B cell (primary cell): Measurements from ENCODE around the gene ADCY7. TPM values are rescaled to one million over a fixed set of nuclear protein-coding genes. Genes with fewer than 3 reads are reported as not detected.

Experiments
- ATAC-seq: fragments of 200-7000 bp; cut with Tn5 transposase; one replicate; pipeline ENCODE4 v1.10.0; 2021; ENCODE audit warnings: low read depth, mild to moderate bottlenecking, moderate number of reproducible peaks, moderate library complexity
- CTCF ChIA-PET: fragments of 350-600 bp; sonication (Branson Sonifier 250); formaldehyde crosslinking; loops from one replicate; lab custom pipeline; 2021; ENCODE audit warnings: antibody characterized with exemption, inconsistent platforms; lab: Charles Lee
- POLR2A ChIA-PET: fragments of 350-600 bp; sonication (Branson Sonifier 250); formaldehyde crosslinking; loops from one replicate; lab custom pipeline; 2021; ENCODE audit warnings: antibody characterized with exemption; lab: Charles Lee
- DNase-seq: peaks from one replicate; pipeline ENCODE4 v3.0.0; 2013
- H2AFZ ChIP-seq: 2 replicates; pipeline ENCODE4 v1.6.1; 2012; ENCODE audit warnings: mild to moderate bottlenecking, low read depth, low read length; ENCODE audit not compliant: insufficient read depth, poor library complexity, severe bottlenecking
- H3K27ac ChIP-seq, 2 donors: 1 replicate in 1 of 2; 2 replicates in 1 of 2; pipeline ENCODE4 v1.5.1; 2012 to 2013; ENCODE audit warnings: low read length in 2 of 2, mild to moderate bottlenecking in 2 of 2, moderate library complexity in 1 of 2
- H3K27me3 ChIP-seq, 4 experiments: fragments of 200-600 bp in 1 of 4; sonication (generic) in 1 of 4; replicated peaks in 1 of 4; 1 replicate in 2 of 4; 2 replicates in 2 of 4; pipeline versions ENCODE4 v1.6.1 to v1.7.0; 2013 to 2016; ENCODE audit warnings: low read length in 3 of 4, mild to moderate bottlenecking in 2 of 4, mixed read lengths in 1 of 4, moderate library complexity in 1 of 4; ENCODE audit not compliant: insufficient read depth in 4 of 4, control insufficient read depth in 3 of 4; ENCODE audit errors: control extremely low read depth in 1 of 4
- H3K36me3 ChIP-seq, 2 experiments: replicated peaks in 1 of 2; 1 replicate in 1 of 2; 2 replicates in 1 of 2; pipeline versions ENCODE4 v1.6.1 to v1.7.1; 2013; ENCODE audit warnings: low read length in 1 of 2; ENCODE audit not compliant: insufficient read depth in 2 of 2, control insufficient read depth in 1 of 2; ENCODE audit errors: control extremely low read depth in 1 of 2, extremely low read depth in 1 of 2
- H3K4me1 ChIP-seq, 2 donors: fragments of 200-600 bp in 1 of 2; sonication (generic) in 1 of 2; 1 replicate in 1 of 2; 2 replicates in 1 of 2; pipeline versions ENCODE4 v1.5.1 to v1.6.1; 2013 to 2017; ENCODE audit warnings: low read length in 2 of 2; ENCODE audit not compliant: control insufficient read depth in 2 of 2, insufficient read depth in 2 of 2
- H3K4me2 ChIP-seq: replicated peaks from 2 replicates; pipeline ENCODE3; 2012; ENCODE audit warnings: mild to moderate bottlenecking, low read depth, low read length; ENCODE audit not compliant: poor library complexity, severe bottlenecking
- H3K4me3 ChIP-seq, 5 experiments: fragments of 200-600 bp in 1 of 5; sonication (generic) in 1 of 5; 1 replicate in 3 of 5; 2 replicates in 2 of 5; pipeline versions ENCODE4 v1.5.1 to v1.7.0; 2011 to 2016; ENCODE audit warnings: low read length in 4 of 5, mild to moderate bottlenecking in 4 of 5, low read depth in 2 of 5, control low read depth in 1 of 5, moderate library complexity in 1 of 5; ENCODE audit not compliant: insufficient read depth in 1 of 5; ENCODE audit errors: control extremely low read depth in 1 of 5, extremely low read depth in 1 of 5
- H3K79me2 ChIP-seq: fragments of 200-600 bp; sonication (generic); one replicate; pipeline ENCODE4 v1.6.0; 2016; ENCODE audit warnings: low read length; ENCODE audit not compliant: control insufficient read depth, insufficient read depth
- H3K9ac ChIP-seq: fragments of 200-600 bp; sonication (generic); 2 replicates; pipeline ENCODE4 v1.6.1; 2017; ENCODE audit warnings: mild to moderate bottlenecking, low read length, moderate library complexity
- H3K9me3 ChIP-seq, 3 donors: one replicate each; pipeline versions ENCODE4 v1.6.1 to v1.7.1; 2013; ENCODE audit warnings: low read length in 2 of 3; ENCODE audit not compliant: control insufficient read depth in 2 of 3, insufficient read depth in 1 of 3; ENCODE audit errors: control extremely low read depth in 1 of 3
- H4K20me1 ChIP-seq: 2 replicates; pipeline ENCODE4 v1.6.0; 2012; ENCODE audit warnings: mild to moderate bottlenecking, low read length; ENCODE audit not compliant: insufficient read depth, control insufficient read depth, poor library complexity, severe bottlenecking
- H3K27ac Mint-ChIP-seq: one replicate; pipeline ENCODE4 v1.8.0; 2021; ENCODE audit warnings: mixed read lengths
- H3K27me3 Mint-ChIP-seq: one replicate; pipeline ENCODE4 v1.8.0; 2021; ENCODE audit warnings: mixed read lengths
- H3K4me1 Mint-ChIP-seq: one replicate; pipeline ENCODE4 v1.8.0; 2021; ENCODE audit warnings: mixed read lengths
- H3K4me3 Mint-ChIP-seq: one replicate; pipeline ENCODE4 v1.8.0; 2021; ENCODE audit warnings: mixed read lengths
- H3K9me3 Mint-ChIP-seq: one replicate; pipeline ENCODE4 v1.8.0; 2022; ENCODE audit warnings: mixed read lengths; ENCODE audit not compliant: insufficient read depth
- EZH2 ChIP-seq: IDR thresholded peaks from 2 replicates; pipeline ENCODE4 v1.6.1; 2012; ENCODE audit warnings: borderline replicate concordance, low read depth, mild to moderate bottlenecking, moderate library complexity, low read length; ENCODE audit not compliant: insufficient read depth, poor library complexity, severe bottlenecking
- WGBS: methylation state at CpG from one replicate; pipeline ENCODE4 v1.1.5; 2013; ENCODE audit warnings: missing lambda C conversion rate; ENCODE audit not compliant: insufficient coverage; 5-methylcytosine and 5-hydroxymethylcytosine counted together
- intact Hi-C: fragments of 100-400 bp; cut with micrococcal nuclease; formaldehyde crosslinking; loops from one replicate; pipeline ENCODE4 v1.10.0; 2022
- polyA plus RNA-seq: library from polyadenylated mRNA; depleted of rRNA; stranded (reverse); fragments of >200 nt; gene quantifications from 2 replicates; pipeline ENCODE4 v1.2.3, GENCODE V29; 2012
- total RNA-seq, 2 donors: library from RNA; stranded (reverse); fragments of 120-200 nt in 1 of 2; gene quantifications; 1 replicate in 1 of 2; 2 replicates in 1 of 2; pipeline versions ENCODE4 v1.2.3 to v1.2.4, GENCODE V29; 2013 to 2022
- TF ChIP-seq, protein P1 (sequence below): fragments of 200-600 bp; IDR thresholded peaks from one replicate; pipeline ENCODE4 v1.8.0; 2022; ENCODE audit warnings: antibody characterized with exemption, mild to moderate bottlenecking

ADCY7 gene
- total and polyA plus RNA-seq, 2 donors (not counting 1 experiment from before 2014, with no cell fraction given), result 78.4 to 207 TPM

DNA sequence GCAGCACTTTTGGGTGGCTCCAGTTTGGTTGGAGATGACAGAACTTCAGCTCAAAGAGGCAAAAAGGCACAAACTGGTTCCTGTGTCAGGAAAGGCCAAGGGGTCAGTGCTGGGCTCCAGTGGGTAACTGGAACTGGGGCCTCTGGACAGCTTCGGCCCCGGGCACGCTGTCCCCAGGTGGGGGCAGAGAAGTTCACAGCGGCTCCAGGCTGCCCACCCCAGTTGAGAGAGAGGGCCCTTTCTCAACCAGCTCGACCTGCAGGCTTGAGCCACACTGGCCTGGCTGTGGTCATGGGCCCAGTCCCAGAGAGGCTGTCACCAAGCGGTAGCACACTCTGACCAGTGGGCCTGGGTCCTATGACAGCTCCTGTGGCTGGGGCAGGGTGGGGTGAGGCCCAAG is 24.5 kb downstream of the ADCY7 start:
- H3K27ac ChIP-seq, result no peak overlapping the region
- Mint-ChIP-seq H3K9me3 (no peaks in the 10 kb centered on the region), H3K4me3 (no peak overlapping the region), H3K27ac (no peak overlapping the region), H3K4me1 (peaks cover 12% of the 10 kb centered on the region), H3K27me3 (no peaks in the 10 kb centered on the region)
- DNase-seq (no peak), ATAC-seq (no peak)
- no peak overlapping the region for H3K9ac ChIP-seq
- no peak overlapping the region for H3K4me2 ChIP-seq
- peaks cover 0 to under 1% of the 10 kb centered on the region in 2 donors for H3K4me1 ChIP-seq
- ChIA-PET POLR2A (no interaction called here), CTCF (no interaction called here)
- intact Hi-C loops, result no loop called here
- peaks cover 0 to 11% (median 0%) of the 10 kb centered on the region in 3 donors for H3K9me3 ChIP-seq
- peaks cover 88% of the 10 kb centered on the region for H4K20me1 ChIP-seq
- no peak overlapping the region for H2AFZ ChIP-seq
- peaks cover 3 to 79% of the 10 kb centered on the region in 2 experiments for H3K36me3 ChIP-seq
- no peak overlapping the region for H3K4me3 ChIP-seq
- TF ChIP-seq EZH2, result no peak
- TF ChIP-seq, protein P1, sequence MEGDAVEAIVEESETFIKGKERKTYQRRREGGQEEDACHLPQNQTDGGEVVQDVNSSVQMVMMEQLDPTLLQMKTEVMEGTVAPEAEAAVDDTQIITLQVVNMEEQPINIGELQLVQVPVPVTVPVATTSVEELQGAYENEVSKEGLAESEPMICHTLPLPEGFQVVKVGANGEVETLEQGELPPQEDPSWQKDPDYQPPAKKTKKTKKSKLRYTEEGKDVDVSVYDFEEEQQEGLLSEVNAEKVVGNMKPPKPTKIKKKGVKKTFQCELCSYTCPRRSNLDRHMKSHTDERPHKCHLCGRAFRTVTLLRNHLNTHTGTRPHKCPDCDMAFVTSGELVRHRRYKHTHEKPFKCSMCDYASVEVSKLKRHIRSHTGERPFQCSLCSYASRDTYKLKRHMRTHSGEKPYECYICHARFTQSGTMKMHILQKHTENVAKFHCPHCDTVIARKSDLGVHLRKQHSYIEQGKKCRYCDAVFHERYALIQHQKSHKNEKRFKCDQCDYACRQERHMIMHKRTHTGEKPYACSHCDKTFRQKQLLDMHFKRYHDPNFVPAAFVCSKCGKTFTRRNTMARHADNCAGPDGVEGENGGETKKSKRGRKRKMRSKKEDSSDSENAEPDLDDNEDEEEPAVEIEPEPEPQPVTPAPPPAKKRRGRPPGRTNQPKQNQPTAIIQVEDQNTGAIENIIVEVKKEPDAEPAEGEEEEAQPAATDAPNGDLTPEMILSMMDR, result no peak
- peaks cover 82% of the 10 kb centered on the region for H3K79me2 ChIP-seq
- WGBS, result 99% methylated on average over 6 of the region's 6 CpGs
- H3K27me3 ChIP-seq, result no peaks in the 10 kb centered on the region

DNA sequence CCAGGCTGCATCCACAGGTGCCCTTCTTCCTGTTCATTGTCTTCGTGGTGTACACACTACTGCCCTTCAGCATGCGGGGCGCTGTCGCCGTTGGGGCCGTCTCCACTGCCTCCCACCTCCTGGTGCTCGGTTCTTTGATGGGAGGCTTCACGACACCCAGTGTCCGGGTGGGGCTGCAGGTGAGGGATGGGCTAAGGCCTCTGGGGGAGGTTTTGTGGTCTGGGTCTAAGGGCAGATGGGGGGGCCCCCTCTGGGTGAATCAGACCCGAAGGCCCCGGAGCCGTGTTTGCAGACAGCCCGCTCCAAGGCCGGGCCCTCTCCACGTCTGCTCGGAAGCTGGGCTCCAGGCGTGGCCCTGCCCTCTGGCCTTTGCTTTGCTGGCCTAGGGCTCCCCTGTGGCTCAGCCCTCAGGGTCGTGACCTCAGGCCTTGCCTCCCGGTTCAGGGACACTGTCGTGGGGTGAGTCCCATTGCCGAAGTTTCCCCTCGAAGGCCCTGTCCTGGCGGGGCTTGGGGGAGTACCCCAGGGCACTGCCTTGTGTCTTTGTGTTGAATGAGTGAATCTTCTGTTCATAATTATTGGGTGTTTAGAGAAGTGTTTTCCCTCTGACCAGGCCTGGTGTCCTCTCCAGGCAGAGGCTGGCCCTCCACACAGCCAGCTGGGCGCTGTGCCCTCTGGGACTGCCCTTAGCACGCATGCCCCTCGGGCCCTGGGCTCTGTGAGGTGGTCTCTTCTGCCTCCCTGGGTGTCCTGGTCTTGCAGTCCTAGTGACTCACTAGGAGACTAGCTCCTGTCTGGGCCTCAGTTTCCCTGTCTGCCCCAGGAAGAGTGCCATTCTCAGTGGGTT is 25.6 kb downstream of the ADCY7 start:
- no peak for TF ChIP-seq EZH2
- TF ChIP-seq, protein P1, result no peak
- no peaks in the 10 kb centered on the region for H3K27me3 Mint-ChIP-seq
- H3K4me2 ChIP-seq, result no peak overlapping the region
- peaks cover 13% of the 10 kb centered on the region for H3K4me1 Mint-ChIP-seq
- H3K4me3 Mint-ChIP-seq, result no peak overlapping the region
- DNase-seq, result no peak
- H3K27ac ChIP-seq, result no peak overlapping the region
- no peak for ATAC-seq
- ChIA-PET CTCF (no interaction called here), POLR2A (interaction anchor here (0.8 to 1.3 kb wide), 2 partner anchors 10 kb away, joined by 3 to 4 read pairs; no protein-coding TSS in a partner anchor)
- intact Hi-C loops, result no loop called here
- WGBS, result 95% methylated on average over 26 of the region's 26 CpGs
- H3K27me3 ChIP-seq, result no peaks in the 10 kb centered on the region
- peaks cover 72% of the 10 kb centered on the region for H3K79me2 ChIP-seq
- no peak overlapping the region for H3K4me3 ChIP-seq
- H3K9ac ChIP-seq, result no peak overlapping the region
- H4K20me1 ChIP-seq, result peaks cover 77% of the 10 kb centered on the region
- peaks cover 0 to 5% (median 0%) of the 10 kb centered on the region in 3 donors for H3K9me3 ChIP-seq
- H3K36me3 ChIP-seq, result peaks cover 3 to 81% of the 10 kb centered on the region in 2 experiments
- no peak overlapping the region for H3K27ac Mint-ChIP-seq
- no peaks in the 10 kb centered on the region for H3K4me1 ChIP-seq
- no peaks in the 10 kb centered on the region for H3K9me3 Mint-ChIP-seq
- H2AFZ ChIP-seq, result no peak overlapping the region
